ENCODE measurements around the gene CCPG1. TPM values are rescaled to one million over a fixed set of nuclear protein-coding genes. Genes with fewer than 3 reads are reported as not detected.
A peak's percentile ranks its signal among the peaks of the same experiment; 100 is the strongest.
"Not testable (repeated sequence)": the region's sequence is repeated elsewhere in the genome, so short reads cannot be mapped to it uniquely, and the experiment has no call there.

CCPG1 gene
- total and polyA plus RNA-seq, 10 of the 15 experiments (the other 5 are each of a cell fraction or from before 2014, with no cell fraction given), result 5.1 to 15.8 (median 10.0) TPM

DNA sequence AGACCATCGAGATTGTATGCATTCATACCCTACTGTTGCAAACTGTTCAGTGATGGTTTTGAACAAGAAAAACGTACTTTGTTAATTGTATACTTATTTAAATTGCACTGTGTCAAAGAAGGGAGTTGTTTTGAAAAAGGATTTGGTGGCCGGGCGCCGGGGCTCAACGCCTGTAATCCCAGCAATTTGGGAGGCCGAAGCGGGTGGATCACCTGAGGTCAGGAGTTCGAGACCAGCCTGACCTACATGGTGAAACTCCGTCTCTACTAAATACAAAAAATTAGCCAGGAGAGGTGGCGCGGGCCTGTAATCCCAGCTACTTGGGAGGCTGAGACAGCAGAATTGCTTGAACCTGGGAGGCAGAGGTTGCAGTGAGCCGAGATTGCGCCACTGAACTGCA lies 817 bp upstream of the CCPG1 start:
- H3K79me2 ChIP-seq (ENCODE audit: control insufficient read depth, insufficient read depth, low read length); in situ Hi-C loops (cut with MboI); H3K36me3 ChIP-seq (ENCODE audit: control insufficient read depth in 2 of 2, insufficient read depth in 2 of 2, low read length in 1 of 2); ATAC-seq; H3K27ac ChIP-seq (ENCODE audit: control insufficient read depth, insufficient read depth); H4K20me1 ChIP-seq (ENCODE audit: control insufficient read depth, insufficient read depth); H3K27me3 ChIP-seq (replicated peaks in 1 of 2; ENCODE audit: control insufficient read depth in 2 of 2, insufficient read depth in 2 of 2, low read length in 1 of 2); H3K9me3 ChIP-seq (replicated peaks; ENCODE audit: control insufficient read depth, insufficient read depth, low read length); DNase-seq (ENCODE audit: low read depth, low spot score); BruUV-seq (replicated peaks); FAIRE-seq: not testable (repeated sequence)
- POLR2A ChIA-PET, result interaction anchor here (0.5 to 2.0 kb wide), 2 partner anchors 20 to 91 kb away, joined by 3 to 12 read pairs; partner anchors contain the start of genes PIGB and PIGBOS1
- Histone ChIP-seq H3K4me2 (ENCODE audit: control insufficient read depth, insufficient read depth) (peak overlapping the region; percentile 82), H2AFZ (ENCODE audit: control insufficient read depth, low read depth, low read length) (peak overlapping the region; percentile 89), H3K4me1 (ENCODE audit: control insufficient read depth, insufficient read depth, low read length) (peaks cover 16% of the 10 kb centered on the region), H3K4me3 (peak overlapping the region; percentile 78), H3K9ac (ENCODE audit: control insufficient read depth, insufficient read depth, low read length) (peak overlapping the region; percentile 24; the same call in 1 of the 2 replicates)
- RAD21 ChIA-PET (ENCODE audit: unreplicated experiment), result interaction anchor here (0.7 to 2.4 kb wide), 7 partner anchors 30 to 212 kb away, joined by 3 to 24 read pairs (median 5); partner anchors contain the start of genes PIGB, PIGBOS1 and RSL24D1
- SMC1A ChIA-PET (ENCODE audit: uncharacterized antibody, unreplicated experiment), result interaction anchor here (0.5 to 2.4 kb wide), 9 partner anchors 15 to 191 kb away, joined by 3 to 20 read pairs (median 4); partner anchors contain the start of genes PIGB and PIGBOS1
- CTCF ChIA-PET, result interaction anchor here (0.7 to 2.4 kb wide), 13 partner anchors 25 to 295 kb away, joined by 3 to 11 read pairs (median 5); partner anchors contain the start of genes PIGB and PIGBOS1
- 74% methylated on average over 14 of the region's 14 CpGs for WGBS (ENCODE audit: insufficient coverage, insufficient replicate concordance, low lambda C conversion rate, missing lambda C conversion rate)
- intact Hi-C loops (cut with micrococcal nuclease; ENCODE audit: unreplicated experiment), result loop anchor here (2.0 to 10.0 kb wide), 3 partner anchors 90 to 214 kb away; partner anchors contain the start of genes PIGB, PIGBOS1 and RSL24D1

DNA sequence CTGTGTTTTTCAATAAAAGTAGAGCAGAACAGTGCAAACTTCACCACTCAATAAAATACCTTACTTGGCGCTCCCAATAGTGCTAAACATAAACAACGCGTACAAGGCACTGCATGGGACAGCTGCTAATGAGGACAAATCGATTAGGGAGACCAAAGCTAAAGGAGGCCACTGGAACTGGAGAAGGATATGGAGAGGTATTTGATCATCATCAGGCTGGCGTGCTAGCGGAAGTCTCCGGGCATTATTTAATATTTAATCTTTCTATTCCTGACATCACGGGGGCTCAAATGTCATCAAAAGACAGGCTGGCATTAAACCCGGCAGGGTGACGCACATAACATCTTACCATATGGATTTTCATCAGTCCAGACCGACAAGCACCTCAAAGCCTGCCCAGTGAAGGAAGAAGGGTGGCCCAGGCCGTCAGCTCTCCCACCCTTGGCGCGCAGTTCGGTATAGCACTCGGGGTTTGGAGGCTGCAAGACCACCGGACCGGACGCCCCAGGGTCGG lies 604 bp downstream of the CCPG1 start:
- WGBS (ENCODE audit: insufficient coverage, insufficient replicate concordance, low lambda C conversion rate, missing lambda C conversion rate), result under 1% methylated on average over 20 of the region's 20 CpGs
- peak overlapping the region; percentile 55 for H3K27ac ChIP-seq (ENCODE audit: control insufficient read depth, insufficient read depth)
- ChIA-PET RAD21 (ENCODE audit: unreplicated experiment) (interaction anchor here (1.0 to 2.4 kb wide), 7 partner anchors 28 to 210 kb away, joined by 3 to 24 read pairs (median 6); partner anchors contain the start of genes PIGB, PIGBOS1 and RSL24D1), SMC1A (ENCODE audit: uncharacterized antibody, unreplicated experiment) (interaction anchor here (1.5 to 2.4 kb wide), 5 partner anchors 12 to 190 kb away, joined by 3 to 20 read pairs (median 10); partner anchors contain the start of genes PIGB and PIGBOS1), CTCF (interaction anchor here (0.6 to 2.4 kb wide), 12 partner anchors 10 to 190 kb away, joined by 3 to 11 read pairs (median 4); partner anchors contain the start of genes PIGB and PIGBOS1), POLR2A (interaction anchor here (0.6 to 2.0 kb wide), 4 partner anchors 13 to 1304 kb away, joined by 3 to 12 read pairs (median 3); partner anchors contain the start of genes PIGB and PIGBOS1)
- no peaks in the 10 kb centered on the region for H3K9me3 ChIP-seq (replicated peaks; ENCODE audit: control insufficient read depth, insufficient read depth, low read length)
- peak overlapping the region; percentile 72 for H3K4me2 ChIP-seq (ENCODE audit: control insufficient read depth, insufficient read depth)
- H2AFZ ChIP-seq (ENCODE audit: control insufficient read depth, low read depth, low read length), result peak overlapping the region; percentile 87
- in situ Hi-C loops (cut with MboI) (no loop called here), intact Hi-C loops (cut with micrococcal nuclease; ENCODE audit: unreplicated experiment) (loop anchor here (2.0 to 10.0 kb wide), 3 partner anchors 89 to 213 kb away; partner anchors contain the start of genes PIGB, PIGBOS1 and RSL24D1)
- H3K27me3 ChIP-seq (replicated peaks in 1 of 2; ENCODE audit: control insufficient read depth in 2 of 2, insufficient read depth in 2 of 2, low read length in 1 of 2), result no peaks in the 10 kb centered on the region
- TF ChIP-seq CHD1 (IDR thresholded peaks at IDR 0.05; ENCODE audit: low read depth, low read length) (no peak), CREB1 (IDR thresholded peaks at IDR 0.05; ENCODE audit: low read depth) (peak; percentile 53; the same call in 1 of the 2 replicates), RUNX3 (IDR thresholded peaks at IDR 0.05; ENCODE audit: low read length) (no peak), NRF1 (conservative IDR thresholded peaks at IDR 0.05; ENCODE audit: low read depth, low read length) (no peak), E2F4 (IDR thresholded peaks at IDR 0.05; ENCODE audit: low read depth, low read length) (0 out of 2 replicates have a peak, but pooled peaks have one; percentile 20)
- H3K4me1 ChIP-seq (ENCODE audit: control insufficient read depth, insufficient read depth, low read length), result peaks cover 25% of the 10 kb centered on the region
- H3K9ac ChIP-seq (ENCODE audit: control insufficient read depth, insufficient read depth, low read length), result peak overlapping the region; percentile 40
- BruUV-seq (replicated peaks), result TSS peak; percentile 81
- H4K20me1 ChIP-seq (ENCODE audit: control insufficient read depth, insufficient read depth), result no peaks in the 10 kb centered on the region
- DNase-seq (ENCODE audit: low read depth, low spot score) (no peak), ATAC-seq (peak; percentile 3), FAIRE-seq (peak; percentile 70)
- H3K4me3 ChIP-seq, result peak overlapping the region; percentile 78
- H3K79me2 ChIP-seq (ENCODE audit: control insufficient read depth, insufficient read depth, low read length), result peaks cover 9% of the 10 kb centered on the region
- H3K36me3 ChIP-seq (ENCODE audit: control insufficient read depth in 2 of 2, insufficient read depth in 2 of 2, low read length in 1 of 2), result no peaks in the 10 kb centered on the region

Measured in GM12878 (cell line).